SW 1271 (cell line): ENCODE results near the gene HOMER2.
"Not testable (repeated sequence)": the region's sequence is repeated elsewhere in the genome, so short reads cannot be mapped to it uniquely, and the experiment has no call there.

Experiments
- DNase-seq, 2 experiments: peaks; one replicate each; lab custom pipeline; 2025; lab: John Stamatoyannopoulos, UW

Gene HOMER2

DNA sequence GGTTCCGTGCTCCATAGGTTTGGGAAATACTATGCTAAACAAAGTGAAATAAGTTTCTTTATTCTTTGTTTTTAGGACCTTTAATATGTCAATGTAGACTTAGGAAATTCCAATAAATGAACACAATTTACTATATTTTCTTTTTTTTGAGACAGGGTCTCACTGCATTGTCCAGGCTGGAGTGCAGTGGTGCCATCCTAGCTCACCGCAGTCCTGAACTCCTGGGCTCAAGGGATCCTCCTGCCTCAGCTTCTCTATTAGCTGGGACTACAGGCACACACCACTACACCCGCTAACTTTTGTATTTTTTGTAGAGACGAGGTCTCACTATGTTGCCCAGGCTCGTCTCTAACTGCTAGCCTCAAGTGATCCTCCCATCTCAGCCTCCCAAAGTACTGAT lies 12.4 kb upstream of the HOMER2 start:
- no peak for DNase-seq

DNA sequence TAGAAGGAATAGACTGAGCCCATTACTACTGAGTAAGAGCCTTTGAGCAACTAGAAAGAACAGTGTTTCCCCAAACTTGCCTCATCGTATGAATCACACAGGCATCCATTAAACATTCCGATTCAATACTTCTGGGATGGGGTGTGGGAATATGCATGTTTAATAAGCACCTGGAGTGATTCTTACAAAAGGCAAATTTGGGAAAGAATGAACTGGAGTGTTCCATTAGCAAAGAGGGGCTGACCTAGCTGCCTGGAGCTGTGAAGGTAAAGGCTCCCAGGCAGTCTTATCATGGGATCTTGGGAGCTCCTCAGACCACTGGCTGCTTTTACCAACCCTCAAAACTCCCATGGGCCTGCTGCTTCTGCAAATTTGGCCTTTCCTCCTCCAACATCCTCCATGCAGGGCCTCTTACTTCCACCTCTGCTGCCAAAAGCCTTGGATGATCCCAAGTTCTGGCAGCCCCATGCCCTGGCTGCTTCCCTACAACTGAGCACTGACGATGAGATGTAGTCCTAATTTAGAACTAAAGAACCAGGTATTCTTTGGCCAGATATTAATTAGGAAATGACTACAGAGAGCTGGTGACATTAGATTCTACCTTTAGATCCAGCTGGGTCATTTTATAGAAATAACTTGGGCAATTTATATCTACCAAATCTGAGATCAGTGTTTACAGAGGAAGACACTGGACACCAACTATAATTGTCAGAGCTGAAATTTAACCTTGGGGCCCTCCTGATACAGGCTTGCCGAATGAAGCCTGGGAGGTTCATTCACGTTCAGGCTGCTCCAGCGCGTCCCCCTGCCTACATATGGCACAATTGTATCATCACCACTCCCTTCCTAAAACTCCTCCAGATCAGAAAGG lies 11.2 kb upstream of the HOMER2 start:
- DNase-seq: no peak

DNA sequence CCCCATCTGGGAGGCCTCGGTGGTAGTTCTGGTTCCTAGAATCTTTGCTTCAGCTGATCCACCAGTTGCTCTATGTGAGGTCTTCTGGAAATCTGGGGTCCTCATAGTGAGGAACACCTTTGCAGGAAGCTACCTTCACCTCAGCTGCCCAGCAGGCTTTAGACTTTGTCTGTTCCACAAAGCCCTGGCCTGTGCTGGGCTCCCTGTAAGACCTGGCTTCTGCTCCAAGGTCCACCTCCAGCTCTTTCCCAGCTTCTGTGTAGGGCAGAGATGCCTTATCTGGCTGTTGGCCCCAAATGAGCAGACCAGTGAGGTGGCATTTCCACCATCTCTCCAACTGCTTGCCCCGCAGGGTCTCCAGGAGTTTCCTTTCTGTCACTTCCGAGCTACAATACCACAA lies 8.2 kb upstream of the HOMER2 start:
- no peak for DNase-seq

DNA sequence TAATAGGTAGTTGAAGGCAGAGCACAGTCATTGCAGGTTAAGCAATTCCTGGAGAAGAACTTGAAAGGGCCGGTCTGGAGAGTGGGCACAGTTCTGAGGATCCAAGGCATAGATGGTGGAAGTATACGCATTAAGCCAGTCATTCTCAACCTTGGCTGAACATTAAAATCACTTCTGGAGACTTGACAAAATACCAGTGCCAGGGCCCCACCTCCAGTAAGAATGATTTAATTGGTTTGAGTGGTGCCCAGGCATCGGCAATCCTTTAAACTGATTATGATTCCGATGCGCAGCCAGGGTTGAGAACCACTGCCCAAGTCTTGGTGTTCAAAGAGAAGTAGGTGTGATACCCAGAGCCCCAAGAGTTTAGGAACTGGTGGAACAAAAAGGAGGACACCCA lies 6.9 kb upstream of the HOMER2 start:
- DNase-seq: no peak

DNA sequence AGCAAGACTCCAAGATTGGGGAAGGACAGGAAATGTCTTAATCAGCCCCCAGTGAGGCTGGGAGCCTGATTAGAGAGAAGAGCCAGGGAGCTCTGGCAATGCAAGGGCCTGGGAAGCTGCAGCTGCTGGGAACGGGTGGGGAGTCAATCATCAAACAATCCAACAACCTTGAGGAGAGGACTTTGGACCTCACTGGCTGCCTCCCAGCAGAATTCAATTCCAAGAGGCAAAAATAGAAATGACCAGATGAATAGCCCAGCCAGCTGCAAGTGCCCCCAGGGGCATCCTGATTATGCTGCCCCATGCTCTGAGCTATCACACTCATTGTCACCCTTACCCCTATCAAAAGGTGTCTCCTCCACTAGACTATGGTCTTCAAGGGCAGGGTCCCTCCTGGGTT lies 6.1 kb upstream of the HOMER2 start:
- DNase-seq: no peak

DNA sequence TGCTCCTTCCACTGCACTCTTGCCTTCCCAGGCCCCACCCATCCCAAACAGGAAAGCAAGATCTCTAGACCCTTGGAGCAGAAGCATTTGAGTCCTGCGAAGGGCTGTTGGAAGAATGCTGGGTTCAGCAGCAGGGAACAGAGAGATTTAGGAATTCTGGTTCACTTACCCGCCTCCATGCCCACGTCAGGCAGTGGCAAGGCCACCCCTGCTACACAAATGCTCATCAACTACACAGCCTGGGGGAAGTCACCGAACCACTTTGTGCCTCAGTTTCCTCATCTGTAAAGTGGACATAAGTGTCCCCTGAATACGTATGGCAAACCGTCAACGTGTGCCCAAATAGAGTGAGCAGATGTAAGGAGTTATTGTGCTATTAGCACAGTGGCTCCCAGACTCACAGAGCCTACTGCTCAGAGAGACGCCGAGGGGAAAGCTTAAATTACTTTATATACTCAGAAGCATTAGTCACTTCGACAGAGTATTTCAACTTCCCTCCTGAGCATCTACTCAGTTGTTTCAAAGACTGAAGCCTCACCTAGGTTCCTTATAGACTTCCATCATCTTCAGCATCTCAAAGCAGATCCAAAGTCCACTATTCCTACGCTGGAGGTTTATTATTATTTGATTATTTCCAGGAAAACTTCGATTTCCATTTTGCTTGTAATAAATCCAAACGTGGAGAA lies 905 bp downstream of the HOMER2 start:
- no peak for DNase-seq

DNA sequence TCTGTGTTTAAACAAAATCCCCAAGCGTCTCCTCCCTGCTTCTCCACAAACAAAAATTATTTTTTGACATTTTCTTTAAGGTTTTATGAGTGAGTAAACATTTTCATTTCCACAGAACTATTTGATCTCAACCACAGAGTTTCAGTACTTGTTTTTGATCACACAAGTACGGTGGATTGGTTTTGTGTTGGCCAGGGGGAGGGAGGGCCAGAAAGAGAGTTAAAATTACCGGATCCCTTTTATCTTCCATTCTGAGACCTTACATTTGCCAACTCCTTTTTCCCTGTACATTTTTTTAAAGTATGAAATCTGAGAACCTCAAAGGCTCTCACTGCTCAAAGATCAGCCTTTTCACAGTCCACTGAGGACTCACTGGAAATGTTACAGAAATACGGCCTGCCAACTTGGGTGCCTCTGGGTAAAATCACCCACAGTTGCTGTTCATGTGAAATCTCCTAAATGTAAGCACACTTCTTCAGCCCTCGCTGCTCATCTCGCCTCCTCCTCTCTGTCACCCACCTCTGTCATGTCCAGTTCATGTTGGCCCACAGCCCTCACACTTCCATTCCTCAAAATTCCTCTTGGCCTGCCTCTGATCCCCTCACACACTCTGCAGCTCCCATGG lies 1.7 kb downstream of the HOMER2 start:
- DNase-seq: no peak

DNA sequence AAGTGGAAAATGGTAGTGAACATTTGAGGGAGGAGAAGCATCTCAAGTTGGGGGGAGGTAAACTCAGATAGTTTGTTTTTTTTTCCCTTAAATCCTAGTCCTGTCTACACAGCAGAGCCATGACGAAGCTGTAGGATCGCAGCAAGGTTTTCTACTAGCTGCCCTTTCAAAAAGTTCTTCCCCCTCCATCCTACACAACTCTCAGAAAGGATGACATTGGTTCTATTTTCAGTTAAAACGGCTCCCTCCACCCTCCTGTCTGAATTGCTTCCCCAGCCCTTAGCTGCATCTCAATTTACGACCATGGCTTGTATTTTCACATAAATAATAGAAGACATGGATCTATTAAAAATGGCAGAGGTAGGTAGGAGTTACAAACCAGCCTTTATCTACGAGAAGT lies 2.2 kb downstream of the HOMER2 start:
- DNase-seq: no peak

DNA sequence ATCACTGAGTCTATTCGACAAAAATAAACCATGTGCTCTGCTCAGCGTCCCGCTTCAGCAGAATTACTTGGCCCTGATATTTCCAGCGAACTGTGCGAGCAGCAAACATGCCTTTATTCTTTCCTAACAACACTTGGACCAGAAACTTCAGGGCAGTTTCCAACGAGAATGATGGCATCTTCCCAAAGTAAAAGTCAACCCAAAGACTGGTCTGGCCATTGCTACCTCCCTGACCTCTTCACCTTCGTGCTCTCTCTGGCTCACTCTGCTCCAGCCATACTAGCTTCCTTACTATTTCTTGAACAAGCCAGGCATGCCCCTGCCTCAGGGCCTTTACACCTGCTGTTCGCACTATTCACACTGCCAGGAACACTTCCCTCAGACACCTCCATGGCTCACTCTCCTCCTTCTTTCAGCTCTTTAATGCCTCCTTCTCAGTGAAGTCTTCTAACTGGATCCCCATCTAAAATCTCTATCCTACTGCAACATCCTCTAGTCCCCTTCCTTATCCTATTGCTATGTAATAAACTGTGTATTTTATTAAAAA lies 6.3 kb downstream of the HOMER2 start:
- no peak for DNase-seq

DNA sequence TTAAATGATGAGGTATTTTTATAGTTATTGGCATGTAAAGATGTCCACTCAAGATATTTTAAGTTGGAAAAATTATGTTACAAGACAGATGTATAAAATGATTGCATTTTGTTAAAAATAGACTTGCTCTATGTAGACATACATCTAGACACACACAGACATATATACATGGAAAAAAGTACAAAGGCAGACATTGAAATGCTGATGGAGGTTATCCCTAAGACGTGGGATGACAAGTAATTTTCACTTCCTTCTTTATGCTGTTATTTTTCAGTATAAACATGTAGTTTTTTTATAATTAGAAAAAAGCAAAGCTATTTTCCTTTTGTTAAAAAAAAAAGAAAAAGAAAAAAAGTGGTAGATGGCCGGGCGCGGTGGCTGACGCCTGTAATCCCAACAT lies 7.2 kb downstream of the HOMER2 start:
- no peak for DNase-seq

DNA sequence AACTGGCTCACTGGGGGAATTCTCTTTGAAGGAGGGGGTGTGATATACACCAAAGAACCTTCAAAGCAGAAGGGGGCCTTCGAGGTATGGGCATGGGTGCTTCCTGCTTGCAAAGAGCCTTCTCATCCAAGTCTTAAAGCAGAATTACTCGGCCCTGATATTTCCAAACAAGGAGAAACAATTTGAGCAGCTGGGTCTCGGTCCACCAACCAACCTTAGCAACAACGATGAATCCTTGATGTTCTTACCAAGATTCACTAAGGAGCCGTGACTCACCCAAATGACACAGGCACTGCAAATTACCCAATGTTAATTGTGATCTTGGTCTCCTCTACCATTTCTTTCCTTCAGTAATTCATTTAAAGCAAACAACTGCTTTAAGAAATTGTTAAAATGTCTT lies 7.7 kb downstream of the HOMER2 start:
- DNase-seq: no peak

DNA sequence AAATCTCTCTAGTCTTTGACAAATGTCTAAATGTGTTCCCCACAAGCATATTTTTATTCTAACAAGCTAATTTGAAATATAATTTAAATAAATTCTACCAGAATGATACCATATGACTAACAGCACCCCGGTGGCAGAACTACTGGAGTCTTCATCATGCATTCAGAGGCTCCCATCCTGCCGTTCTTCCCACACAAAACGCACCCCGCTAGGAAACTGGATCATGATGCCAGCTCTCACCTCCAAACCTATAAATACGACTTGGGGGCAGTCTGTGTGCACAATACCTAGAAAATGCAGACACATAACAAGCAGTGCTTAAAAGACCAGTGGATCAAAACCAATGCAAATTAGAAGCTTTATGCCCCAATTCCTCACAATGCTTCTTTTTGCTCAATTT lies 8.5 kb downstream of the HOMER2 start:
- no peak for DNase-seq

DNA sequence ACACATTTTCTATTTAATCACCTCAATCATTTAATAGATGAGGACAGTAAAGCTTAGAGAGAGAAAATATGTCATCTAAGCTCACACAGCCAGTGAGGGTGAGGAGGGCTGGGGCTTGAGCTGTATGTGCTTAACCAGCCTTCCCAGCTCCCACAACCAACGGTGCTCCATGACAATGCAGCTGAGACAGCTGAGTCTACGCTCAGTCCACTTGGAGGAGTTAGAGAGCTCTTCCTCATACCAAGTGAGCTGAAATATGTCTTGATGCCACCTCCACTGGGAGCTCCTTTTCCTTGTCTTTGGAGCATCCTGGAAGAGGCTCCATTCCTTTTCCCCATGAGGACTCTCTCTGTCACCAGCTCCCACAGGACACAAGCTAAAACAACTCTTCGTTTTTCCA lies 9.3 kb downstream of the HOMER2 start:
- DNase-seq: no peak

DNA sequence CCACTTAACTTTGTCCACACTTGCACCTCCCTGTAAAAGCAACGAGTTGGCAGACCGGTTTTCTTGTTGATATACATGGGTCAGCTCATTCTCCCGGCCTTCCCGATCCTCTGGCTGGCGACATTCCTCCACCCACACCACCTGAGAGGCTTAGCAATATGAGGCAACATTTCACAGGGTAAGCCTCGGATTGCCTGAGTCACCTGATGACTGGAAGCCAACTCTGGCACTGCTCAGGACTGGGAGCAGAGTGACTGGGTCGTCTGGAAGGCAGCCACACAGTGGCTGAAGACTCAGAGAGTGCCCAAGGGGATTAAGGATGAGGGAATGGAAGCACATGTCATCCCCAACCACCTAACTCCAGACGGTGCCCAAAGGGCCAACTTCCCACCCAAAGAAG lies 9.8 kb downstream of the HOMER2 start:
- no peak for DNase-seq

DNA sequence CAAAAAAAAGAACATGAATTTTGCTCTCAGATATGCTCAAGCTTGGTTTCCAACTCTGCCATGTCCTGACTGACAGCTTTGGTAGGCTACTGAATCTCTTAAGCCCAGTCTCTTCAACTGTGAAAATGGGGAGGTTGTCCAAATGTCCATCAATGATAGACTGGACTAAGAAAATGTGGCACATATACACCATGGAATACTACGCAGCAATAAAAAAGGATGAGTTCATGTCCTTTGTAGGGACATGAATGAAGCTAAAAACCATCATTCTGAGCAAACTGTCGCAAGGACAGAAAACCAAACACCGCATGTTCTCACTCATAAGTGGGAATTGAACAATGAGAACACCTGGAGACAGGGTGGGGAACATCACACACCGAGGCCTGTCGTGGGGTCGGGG lies 12.8 kb downstream of the HOMER2 start:
- not testable (repeated sequence) for DNase-seq

DNA sequence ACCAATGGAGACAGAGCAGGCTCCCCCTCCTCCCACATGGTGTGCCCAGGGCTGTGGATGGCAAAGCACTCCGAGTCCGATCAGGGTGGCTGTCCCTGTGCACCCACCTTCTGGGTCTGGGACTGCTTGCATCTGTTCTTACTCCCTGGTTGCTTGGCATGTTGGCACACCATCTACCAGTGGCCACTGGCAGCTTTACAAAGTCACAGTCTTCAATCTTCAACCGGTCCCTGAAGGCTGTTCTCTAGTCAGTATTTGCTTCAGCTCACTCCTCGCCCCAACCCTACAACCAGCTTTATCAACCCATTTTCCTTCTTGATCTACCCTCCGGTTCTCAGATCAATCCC lies 14.8 kb downstream of the HOMER2 start:
- DNase-seq: no peak

DNA sequence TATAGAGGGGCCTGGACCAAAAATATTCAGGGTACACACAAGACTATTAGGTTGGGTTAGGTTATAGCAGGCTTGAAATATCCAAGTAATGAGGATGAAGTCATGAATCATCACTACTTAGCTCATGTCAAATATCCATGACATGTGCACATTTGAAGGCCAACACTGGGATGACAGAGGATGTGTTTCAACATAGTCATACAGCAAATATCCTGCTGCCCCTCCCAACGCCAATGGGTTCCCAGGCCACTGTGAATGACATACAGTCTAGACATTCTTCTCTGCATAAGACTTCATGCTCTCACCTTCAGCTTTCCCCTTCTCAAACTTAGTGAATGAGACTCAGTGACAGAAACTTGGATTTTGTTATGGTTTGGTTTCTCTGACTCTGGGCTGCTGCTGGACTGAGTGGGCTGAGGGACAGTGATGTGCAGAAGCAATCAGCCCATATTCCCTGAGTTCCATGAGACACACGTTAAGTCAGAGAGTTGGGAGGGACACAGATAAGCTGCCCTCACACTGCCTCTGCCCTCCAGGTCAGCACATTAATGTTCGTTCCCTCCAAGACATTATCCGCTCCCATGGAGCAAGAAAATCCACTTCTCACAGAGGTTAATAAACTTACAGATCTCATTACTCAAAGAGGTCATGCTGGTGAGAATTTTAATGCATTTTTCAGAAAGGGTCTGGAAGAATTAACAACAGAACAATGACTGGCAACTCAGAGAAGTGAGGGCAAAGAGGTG lies 15.4 kb downstream of the HOMER2 start:
- no peak for DNase-seq

DNA sequence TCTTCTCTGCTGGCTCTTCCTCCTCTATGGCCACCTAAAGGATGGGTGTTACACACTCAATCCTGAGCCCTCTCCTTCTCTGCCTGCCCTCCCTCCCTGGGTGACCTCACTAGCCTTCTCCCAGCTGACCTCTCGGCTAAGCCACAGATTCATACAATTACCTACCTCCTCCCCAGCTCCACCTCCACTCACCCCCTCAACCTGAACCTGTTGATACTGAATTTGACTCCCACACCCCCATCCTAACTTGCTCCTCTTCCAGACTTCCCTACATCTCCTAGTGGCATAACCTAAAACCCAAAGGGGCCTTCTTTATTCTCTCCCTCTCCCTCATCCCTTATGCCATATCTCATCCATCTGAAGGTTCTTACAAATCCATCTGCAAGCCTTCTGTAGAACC lies 17.1 kb downstream of the HOMER2 start:
- no peak for DNase-seq

DNA sequence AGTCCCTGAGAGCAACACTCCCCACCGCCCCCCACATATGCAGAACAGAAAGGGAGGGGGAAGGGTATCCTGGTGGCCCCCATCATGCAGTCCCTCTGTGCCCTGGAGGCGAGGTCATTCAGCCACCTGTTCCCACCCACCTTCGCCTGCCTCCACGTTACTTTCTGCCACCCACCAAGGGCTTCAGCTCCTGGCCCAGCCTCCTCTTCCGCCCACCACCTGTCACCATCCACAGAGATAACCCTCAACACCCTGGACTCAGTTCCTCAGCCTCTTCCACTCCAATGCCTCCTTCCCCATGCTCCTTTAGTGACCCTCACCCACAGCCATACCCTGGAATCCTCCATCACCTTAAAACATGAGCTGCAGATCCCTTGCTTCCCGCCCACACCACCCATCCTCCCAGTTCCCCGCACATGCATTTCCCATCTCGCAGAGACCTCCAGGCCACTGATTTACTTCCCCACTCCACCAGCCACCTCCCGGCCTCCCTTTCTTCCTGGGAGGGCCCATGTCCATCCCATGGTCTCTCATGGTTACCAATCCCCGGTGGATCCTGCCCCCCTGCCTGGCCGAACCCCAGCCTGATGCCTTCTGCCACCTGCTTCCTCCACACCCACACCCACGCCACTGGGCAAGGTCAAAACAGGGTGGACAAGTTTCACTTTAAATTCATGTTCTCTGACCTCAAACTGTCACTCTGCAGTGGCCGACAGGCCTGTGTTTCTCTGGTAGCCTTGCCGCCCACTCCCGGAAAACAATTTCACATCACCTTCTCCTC lies 18.2 kb downstream of the HOMER2 start:
- no peak for DNase-seq

DNA sequence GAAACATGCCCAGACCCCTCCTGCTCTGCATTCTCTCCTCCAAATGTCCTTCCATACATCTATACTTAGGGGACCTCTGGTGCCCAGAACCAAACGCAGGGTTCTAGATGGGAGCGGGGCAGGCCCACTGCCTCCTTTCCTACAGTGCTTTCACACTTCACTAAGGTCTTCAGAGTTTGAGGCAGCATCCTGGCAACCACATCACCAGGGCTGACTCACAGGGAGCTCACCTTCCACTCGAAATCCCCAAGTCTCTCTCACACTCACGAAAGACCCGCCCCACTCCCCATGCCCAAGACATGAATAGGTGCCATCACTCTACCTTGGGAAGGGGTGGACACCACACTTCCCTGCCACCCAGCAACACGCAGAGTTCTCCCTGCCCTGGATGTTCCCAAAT lies 18.9 kb downstream of the HOMER2 start:
- no peak for DNase-seq

DNA sequence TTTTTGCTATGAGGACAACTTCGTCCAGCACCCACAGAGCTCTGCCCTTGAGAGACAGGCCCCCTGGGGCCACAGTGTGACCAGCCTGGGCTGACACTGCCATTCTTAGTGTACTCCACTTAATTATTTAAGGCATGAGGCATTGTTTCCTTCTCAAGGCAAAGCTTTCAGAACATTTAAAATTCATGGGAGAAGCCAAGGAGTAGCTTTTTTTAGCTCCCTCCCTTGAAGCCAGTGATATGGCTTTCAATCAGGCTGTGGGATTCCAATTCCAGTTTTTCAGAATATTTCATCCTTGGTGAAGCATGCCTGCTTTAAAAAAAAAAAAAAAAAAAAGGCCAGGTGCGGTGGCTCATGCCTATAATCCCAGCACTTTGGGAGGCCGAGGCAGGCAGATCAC lies 21.3 kb downstream of the HOMER2 start:
- DNase-seq: no peak

DNA sequence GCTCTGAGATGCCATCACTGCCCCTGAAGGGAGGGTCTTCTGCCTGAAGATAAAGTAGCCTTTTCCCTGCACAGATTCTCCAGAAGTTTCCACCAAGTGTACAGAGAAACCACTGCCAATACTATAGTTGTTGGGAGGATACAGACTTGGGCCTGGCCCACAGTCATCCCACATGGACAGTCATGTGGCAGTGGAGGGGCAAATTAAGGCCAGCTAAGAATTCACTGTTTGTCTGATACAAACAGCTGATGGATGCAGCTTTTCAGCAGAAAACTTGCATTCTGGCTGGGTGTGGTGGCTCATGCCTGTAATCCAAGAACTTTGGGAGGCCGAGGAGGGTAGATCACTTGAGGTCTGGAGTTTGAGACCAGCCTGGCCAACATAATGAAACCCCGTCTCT lies 22.1 kb downstream of the HOMER2 start:
- no peak for DNase-seq
